MM.1S (cell line): Measurements from ENCODE around the gene UTP15.

Experiments
- CTCF ChIP-seq: fragments of 300-600 bp; sonication (generic); IDR thresholded peaks from 2 replicates; pipeline ENCODE4 v1.5.1; 2016; ENCODE audit warnings: antibody characterized with exemption, low read length, mixed read lengths
- EZH2 ChIP-seq: fragments of 300-600 bp; sonication (generic); optimal IDR thresholded peaks from 2 replicates; pipeline ENCODE3; 2017; ENCODE audit warnings: low read depth, mild to moderate bottlenecking, antibody characterized with exemption, low read length, mixed read lengths

- no peak for TF ChIP-seq CTCF
- no peak for TF ChIP-seq EZH2
These were observed 61.3 kb downstream of the UTP15 start for GRCh38 chr5:73626814-73627313.
